ENCODE measurements around the gene GON7. TPM values are rescaled to one million over a fixed set of nuclear protein-coding genes. Genes with fewer than 3 reads are reported as not detected.
A peak's percentile ranks its signal among the peaks of the same experiment; 100 is the strongest.
"Not testable (repeated sequence)": the region's sequence is repeated elsewhere in the genome, so short reads cannot be mapped to it uniquely, and the experiment has no call there.

Gene GON7
- total and polyA plus RNA-seq, 2 experiments from 2014 or later = 16.5 to 18.3 TPM

GRCh38 chr14:93163564-93163963 is 43.3 kb downstream of the GON7 start:
- Histone ChIP-seq H4K20me1 (ENCODE audit: insufficient read depth) (no peaks in the 10 kb centered on the region), H3K4me3 (no peak overlapping the region), H3K9ac (no peak overlapping the region), H3K36me3 (ENCODE audit: low read depth) (no peaks in the 10 kb centered on the region), H2AFZ (no peak overlapping the region), H3F3A (ENCODE audit: insufficient read depth) (no peaks in the 10 kb centered on the region), H3K4me1 (ENCODE audit: insufficient read depth) (no peaks in the 10 kb centered on the region), H3K4me2 (ENCODE audit: unreplicated experiment) (no peak overlapping the region), H3K9me3 (ENCODE audit: low read depth) (no peaks in the 10 kb centered on the region), H3K27me3 (replicated peaks; ENCODE audit: insufficient read depth) (no peaks in the 10 kb centered on the region), H3K79me2 (ENCODE audit: insufficient read depth) (no peaks in the 10 kb centered on the region), H3K9me2 (ENCODE audit: insufficient read depth) (no peaks in the 10 kb centered on the region), H3K27ac (no peak overlapping the region)
- 77 to 78% methylated on average over 5 of the region's 5 CpGs for WGBS, 2 experiments (ENCODE audit: low coverage in 1 of 2, low lambda C conversion rate in 2 of 2, missing lambda C conversion rate in 2 of 2)
- TF ChIP-seq EZH2phosphoT487 (IDR thresholded peaks at IDR 0.05; ENCODE audit: insufficient read depth, low read depth) (no peak), EZH2 (IDR thresholded peaks at IDR 0.05; ENCODE audit: insufficient read depth, poor library complexity, severe bottlenecking) (no peak)
- in situ Hi-C loops (cut with MboI) = no loop called here
- no peak for DNase-seq

GRCh38 chr14:93161411-93161940 is 45.4 kb downstream of the GON7 start:
- no peak for TF ChIP-seq EZH2 (IDR thresholded peaks at IDR 0.05; ENCODE audit: insufficient read depth, poor library complexity, severe bottlenecking)
- TF ChIP-seq EZH2phosphoT487 (IDR thresholded peaks at IDR 0.05; ENCODE audit: insufficient read depth, low read depth) = no peak
- WGBS, 2 experiments (ENCODE audit: low coverage in 1 of 2, low lambda C conversion rate in 2 of 2, missing lambda C conversion rate in 2 of 2) = 4 to 9% methylated on average over 4 of the region's 4 CpGs
- Histone ChIP-seq H3K27me3 (replicated peaks; ENCODE audit: insufficient read depth) (no peaks in the 10 kb centered on the region), H4K20me1 (ENCODE audit: insufficient read depth) (no peaks in the 10 kb centered on the region), H3K79me2 (ENCODE audit: insufficient read depth) (no peaks in the 10 kb centered on the region), H3K4me3 (no peak overlapping the region), H2AFZ (no peak overlapping the region), H3K9me2 (ENCODE audit: insufficient read depth) (no peaks in the 10 kb centered on the region), H3K4me1 (ENCODE audit: insufficient read depth) (no peaks in the 10 kb centered on the region), H3K9me3 (ENCODE audit: low read depth) (no peaks in the 10 kb centered on the region), H3K4me2 (ENCODE audit: unreplicated experiment) (no peak overlapping the region), H3K36me3 (ENCODE audit: low read depth) (no peaks in the 10 kb centered on the region), H3K27ac (no peak overlapping the region), H3F3A (ENCODE audit: insufficient read depth) (no peaks in the 10 kb centered on the region), H3K9ac (no peak overlapping the region)
- no peak for DNase-seq
- in situ Hi-C loops (cut with MboI) = no loop called here

GRCh38 chr14:93160353-93160801 is 46.5 kb downstream of the GON7 start:
- no peaks in the 10 kb centered on the region for H3K4me1 ChIP-seq (ENCODE audit: insufficient read depth)
- DNase-seq = peak; percentile 38
- H4K20me1 ChIP-seq (ENCODE audit: insufficient read depth) = no peaks in the 10 kb centered on the region
- no peak overlapping the region for H3K9ac ChIP-seq
- no peaks in the 10 kb centered on the region for H3K9me2 ChIP-seq (ENCODE audit: insufficient read depth)
- no peak overlapping the region for H3K4me2 ChIP-seq (ENCODE audit: unreplicated experiment)
- WGBS, 2 experiments (ENCODE audit: low coverage in 1 of 2, low lambda C conversion rate in 2 of 2, missing lambda C conversion rate in 2 of 2) = 36 to 39% methylated on average over 4 of the region's 4 CpGs
- no peaks in the 10 kb centered on the region for H3K79me2 ChIP-seq (ENCODE audit: insufficient read depth)
- H2AFZ ChIP-seq = no peak overlapping the region
- H3K36me3 ChIP-seq (ENCODE audit: low read depth) = no peaks in the 10 kb centered on the region
- no peak overlapping the region for H3K4me3 ChIP-seq
- H3K27ac ChIP-seq = no peak overlapping the region
- no peaks in the 10 kb centered on the region for H3F3A ChIP-seq (ENCODE audit: insufficient read depth)
- no peaks in the 10 kb centered on the region for H3K27me3 ChIP-seq (replicated peaks; ENCODE audit: insufficient read depth)
- H3K9me3 ChIP-seq (ENCODE audit: low read depth) = no peaks in the 10 kb centered on the region
- no peak for TF ChIP-seq EZH2phosphoT487 (IDR thresholded peaks at IDR 0.05; ENCODE audit: insufficient read depth, low read depth)
- no peak for TF ChIP-seq EZH2 (IDR thresholded peaks at IDR 0.05; ENCODE audit: insufficient read depth, poor library complexity, severe bottlenecking)
- in situ Hi-C loops (cut with MboI) = no loop called here

GRCh38 chr14:93159625-93160352 is 47.1 kb downstream of the GON7 start:
- in situ Hi-C loops (cut with MboI); H2AFZ ChIP-seq; H3K9me2 ChIP-seq (ENCODE audit: insufficient read depth); H3K9me3 ChIP-seq (ENCODE audit: low read depth); DNase-seq; H3K79me2 ChIP-seq (ENCODE audit: insufficient read depth); H3K9ac ChIP-seq; H3K4me3 ChIP-seq; H3K27me3 ChIP-seq (replicated peaks; ENCODE audit: insufficient read depth); H3K27ac ChIP-seq; H4K20me1 ChIP-seq (ENCODE audit: insufficient read depth); H3K4me1 ChIP-seq (ENCODE audit: insufficient read depth); H3K36me3 ChIP-seq (ENCODE audit: low read depth); H3K4me2 ChIP-seq (ENCODE audit: unreplicated experiment); H3F3A ChIP-seq (ENCODE audit: insufficient read depth): not testable (repeated sequence)
- WGBS, 2 experiments (ENCODE audit: low coverage in 1 of 2, low lambda C conversion rate in 2 of 2, missing lambda C conversion rate in 2 of 2) = 42 to 50% methylated on average over 5 of the region's 5 CpGs

GRCh38 chr14:93158349-93158748 is 48.5 kb downstream of the GON7 start:
- H3F3A ChIP-seq (ENCODE audit: insufficient read depth); H3K9me2 ChIP-seq (ENCODE audit: insufficient read depth); H3K36me3 ChIP-seq (ENCODE audit: low read depth); DNase-seq; H3K4me2 ChIP-seq (ENCODE audit: unreplicated experiment); H2AFZ ChIP-seq; H3K9me3 ChIP-seq (ENCODE audit: low read depth); H3K4me1 ChIP-seq (ENCODE audit: insufficient read depth); H3K27me3 ChIP-seq (replicated peaks; ENCODE audit: insufficient read depth); H3K4me3 ChIP-seq; H3K9ac ChIP-seq; H3K79me2 ChIP-seq (ENCODE audit: insufficient read depth); in situ Hi-C loops (cut with MboI); H3K27ac ChIP-seq; H4K20me1 ChIP-seq (ENCODE audit: insufficient read depth): not testable (repeated sequence)
- WGBS, 2 experiments (ENCODE audit: low coverage in 1 of 2, low lambda C conversion rate in 2 of 2, missing lambda C conversion rate in 2 of 2) = 71% methylated on average over 7 of the region's 7 CpGs

Data from GM23248 (cell line).